Measurements from ENCODE around the gene ERICH2.

Gene ERICH2

GRCh38 chr2:170742896-170743529, 27.2 kb upstream of the ERICH2 start:
- Histone ChIP-seq H3K27ac (no peak overlapping the region), H2AFZ (ENCODE audit: low read depth) (no peak overlapping the region), H3K79me2 (ENCODE audit: insufficient read depth, low read depth) (no peaks in the 10 kb centered on the region), H3K36me3 (ENCODE audit: insufficient read depth) (no peaks in the 10 kb centered on the region), H3K27me3 (ENCODE audit: insufficient read depth, low read depth) (no peaks in the 10 kb centered on the region), H3K4me3 (IDR thresholded peaks at IDR 0.05; ENCODE audit: insufficient read depth, low read depth, low read length) (no peak overlapping the region), H4K20me1 (ENCODE audit: insufficient read depth) (no peaks in the 10 kb centered on the region), H3K9ac (no peak overlapping the region), H3K4me2 (no peak overlapping the region), H3K4me1 (ENCODE audit: low read depth, poor library complexity, severe bottlenecking) (no peaks in the 10 kb centered on the region)
- TF ChIP-seq, protein P1, sequence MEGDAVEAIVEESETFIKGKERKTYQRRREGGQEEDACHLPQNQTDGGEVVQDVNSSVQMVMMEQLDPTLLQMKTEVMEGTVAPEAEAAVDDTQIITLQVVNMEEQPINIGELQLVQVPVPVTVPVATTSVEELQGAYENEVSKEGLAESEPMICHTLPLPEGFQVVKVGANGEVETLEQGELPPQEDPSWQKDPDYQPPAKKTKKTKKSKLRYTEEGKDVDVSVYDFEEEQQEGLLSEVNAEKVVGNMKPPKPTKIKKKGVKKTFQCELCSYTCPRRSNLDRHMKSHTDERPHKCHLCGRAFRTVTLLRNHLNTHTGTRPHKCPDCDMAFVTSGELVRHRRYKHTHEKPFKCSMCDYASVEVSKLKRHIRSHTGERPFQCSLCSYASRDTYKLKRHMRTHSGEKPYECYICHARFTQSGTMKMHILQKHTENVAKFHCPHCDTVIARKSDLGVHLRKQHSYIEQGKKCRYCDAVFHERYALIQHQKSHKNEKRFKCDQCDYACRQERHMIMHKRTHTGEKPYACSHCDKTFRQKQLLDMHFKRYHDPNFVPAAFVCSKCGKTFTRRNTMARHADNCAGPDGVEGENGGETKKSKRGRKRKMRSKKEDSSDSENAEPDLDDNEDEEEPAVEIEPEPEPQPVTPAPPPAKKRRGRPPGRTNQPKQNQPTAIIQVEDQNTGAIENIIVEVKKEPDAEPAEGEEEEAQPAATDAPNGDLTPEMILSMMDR (conservative IDR thresholded peaks at IDR 0.05; ENCODE audit: low read depth, low read length), result no peak

DNA sequence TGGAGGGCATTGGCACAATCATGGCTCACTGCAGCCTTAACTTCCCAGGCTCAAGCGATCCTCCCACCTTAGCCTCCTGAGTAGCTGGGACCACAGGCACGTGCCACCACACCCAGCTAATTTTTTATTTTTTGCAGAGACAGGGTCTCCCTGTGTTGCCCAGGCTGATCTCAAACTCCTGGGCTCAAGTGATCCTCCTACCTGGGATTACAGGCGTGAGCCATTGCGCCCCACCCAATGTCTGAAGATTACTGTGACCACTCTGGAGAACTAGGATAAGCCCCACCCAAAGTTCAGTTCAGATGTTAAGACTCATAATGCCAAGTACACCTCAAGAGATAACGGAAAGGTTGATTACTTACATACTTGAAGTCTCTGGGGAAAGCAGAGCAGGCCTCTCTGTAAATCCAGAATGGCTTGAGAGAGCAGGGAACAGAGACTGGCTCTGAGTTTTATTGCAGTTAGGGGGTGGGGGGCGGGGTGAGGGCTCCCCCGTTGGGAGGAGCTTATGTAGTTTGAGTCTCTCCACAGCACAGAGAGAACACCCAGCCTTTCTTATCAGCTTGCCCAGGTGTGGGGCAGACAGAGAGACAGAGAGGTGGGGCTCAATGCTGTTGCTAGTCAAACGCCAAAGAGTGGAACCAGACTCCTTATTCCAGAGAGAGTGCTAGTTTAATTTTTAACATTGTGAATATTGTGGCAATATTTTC, 26.5 kb upstream of the ERICH2 start:
- TF ChIP-seq, protein P1 (conservative IDR thresholded peaks at IDR 0.05; ENCODE audit: low read depth, low read length), result no peak
- no peaks in the 10 kb centered on the region for H3K4me1 ChIP-seq (ENCODE audit: low read depth, poor library complexity, severe bottlenecking)
- H3K36me3 ChIP-seq (ENCODE audit: insufficient read depth), result no peaks in the 10 kb centered on the region
- H3K9ac ChIP-seq, result no peak overlapping the region
- no peaks in the 10 kb centered on the region for H4K20me1 ChIP-seq (ENCODE audit: insufficient read depth)
- H3K4me3 ChIP-seq (IDR thresholded peaks at IDR 0.05; ENCODE audit: insufficient read depth, low read depth, low read length), result no peak overlapping the region
- no peak overlapping the region for H3K4me2 ChIP-seq
- H3K79me2 ChIP-seq (ENCODE audit: insufficient read depth, low read depth), result no peaks in the 10 kb centered on the region
- no peaks in the 10 kb centered on the region for H3K27me3 ChIP-seq (ENCODE audit: insufficient read depth, low read depth)
- H3K27ac ChIP-seq, result no peak overlapping the region
- H2AFZ ChIP-seq (ENCODE audit: low read depth), result no peak overlapping the region

- H2AFZ ChIP-seq (ENCODE audit: low read depth), result no peak overlapping the region
- no peaks in the 10 kb centered on the region for H4K20me1 ChIP-seq (ENCODE audit: insufficient read depth)
- no peak overlapping the region for H3K4me3 ChIP-seq (IDR thresholded peaks at IDR 0.05; ENCODE audit: insufficient read depth, low read depth, low read length)
- no peaks in the 10 kb centered on the region for H3K36me3 ChIP-seq (ENCODE audit: insufficient read depth)
- no peak overlapping the region for H3K4me2 ChIP-seq
- no peak overlapping the region for H3K27ac ChIP-seq
- H3K9ac ChIP-seq, result no peak overlapping the region
- TF ChIP-seq, protein P1 (conservative IDR thresholded peaks at IDR 0.05; ENCODE audit: low read depth, low read length), result no peak
- no peaks in the 10 kb centered on the region for H3K27me3 ChIP-seq (ENCODE audit: insufficient read depth, low read depth)
- no peaks in the 10 kb centered on the region for H3K4me1 ChIP-seq (ENCODE audit: low read depth, poor library complexity, severe bottlenecking)
- no peaks in the 10 kb centered on the region for H3K79me2 ChIP-seq (ENCODE audit: insufficient read depth, low read depth)
These were observed 25.8 kb upstream of the ERICH2 start for GRCh38 chr2:170744248-170745002.

- H3K27me3 ChIP-seq (ENCODE audit: insufficient read depth, low read depth), result no peaks in the 10 kb centered on the region
- no peak overlapping the region for H2AFZ ChIP-seq (ENCODE audit: low read depth)
- H3K9ac ChIP-seq, result no peak overlapping the region
- no peak overlapping the region for H3K4me3 ChIP-seq (IDR thresholded peaks at IDR 0.05; ENCODE audit: insufficient read depth, low read depth, low read length)
- TF ChIP-seq, protein P1 (conservative IDR thresholded peaks at IDR 0.05; ENCODE audit: low read depth, low read length), result no peak
- no peak overlapping the region for H3K27ac ChIP-seq
- H3K79me2 ChIP-seq (ENCODE audit: insufficient read depth, low read depth), result no peaks in the 10 kb centered on the region
- no peaks in the 10 kb centered on the region for H3K4me1 ChIP-seq (ENCODE audit: low read depth, poor library complexity, severe bottlenecking)
- no peaks in the 10 kb centered on the region for H4K20me1 ChIP-seq (ENCODE audit: insufficient read depth)
- no peaks in the 10 kb centered on the region for H3K36me3 ChIP-seq (ENCODE audit: insufficient read depth)
- no peak overlapping the region for H3K4me2 ChIP-seq
These were observed 24.9 kb upstream of the ERICH2 start for GRCh38 chr2:170745305-170745704.
